ENCODE measurements around the gene EIF4E2.

Gene EIF4E2

DNA sequence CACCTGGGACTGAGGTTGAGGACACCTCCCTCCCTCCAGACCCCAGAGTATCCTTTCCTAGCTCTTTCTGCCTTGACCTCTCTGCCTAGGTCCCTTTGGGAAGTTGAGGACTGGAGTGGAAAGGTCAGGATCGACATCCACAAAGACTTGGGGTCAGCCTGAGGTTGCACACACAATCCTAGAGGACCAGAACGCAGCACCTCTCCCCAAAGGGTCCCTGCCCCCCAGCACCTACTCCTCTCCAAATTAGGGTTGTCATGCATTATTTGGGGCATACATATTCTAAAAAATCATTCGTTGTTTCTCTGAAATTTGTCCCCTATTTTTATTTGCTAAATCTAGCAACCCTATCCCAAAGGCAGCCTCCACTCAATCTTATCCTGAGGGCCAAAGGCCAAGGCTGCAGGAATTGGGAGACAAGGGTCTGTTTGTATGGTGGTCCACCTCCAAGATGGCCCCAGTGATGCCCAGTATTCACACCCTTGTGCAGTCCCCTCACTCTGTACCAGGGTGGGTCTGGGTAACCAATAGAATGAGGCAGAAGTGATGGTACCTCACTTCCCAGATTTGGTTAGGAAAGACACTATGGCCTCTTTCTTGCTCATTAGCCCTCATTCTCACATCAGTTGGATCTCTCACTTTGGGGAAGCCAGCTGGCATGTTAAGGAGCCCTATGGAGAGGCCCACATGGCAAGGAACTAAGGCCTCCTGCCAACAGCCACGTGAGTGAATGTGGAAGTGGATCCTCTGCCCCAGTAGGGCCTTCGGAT, 14.5 kb upstream of the EIF4E2 start:
- DNase-seq, result no peak

GRCh38 chr2:232537079-232537478, 13.4 kb upstream of the EIF4E2 start:
- DNase-seq, result no peak

GRCh38 chr2:232537499-232537898, 13.0 kb upstream of the EIF4E2 start:
- DNase-seq, result no peak

DNA sequence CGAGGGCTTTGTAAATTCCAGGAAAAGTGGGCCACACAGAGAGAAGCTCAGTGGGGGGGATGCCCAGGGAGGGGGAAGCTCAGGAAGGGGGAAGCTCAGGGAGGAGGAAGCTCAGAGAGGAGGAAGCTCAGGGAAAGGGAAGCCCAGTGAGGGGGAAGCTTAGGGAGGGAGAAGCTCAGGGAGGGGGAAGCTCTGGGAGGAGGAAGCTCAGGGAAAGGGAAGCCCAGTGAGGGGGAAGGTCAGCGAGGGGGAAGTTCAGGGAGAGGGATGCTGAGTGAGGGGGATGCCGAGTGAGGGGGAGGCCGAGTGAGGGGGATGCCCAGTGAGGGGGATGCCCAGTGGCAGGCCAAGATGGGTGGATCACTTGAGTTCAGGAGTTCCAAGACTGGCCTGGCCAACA, 11.8 kb upstream of the EIF4E2 start:
- no peak for DNase-seq

GRCh38 chr2:232539298-232540231, 10.9 kb upstream of the EIF4E2 start, which contains the start of gene CHRNG:
Gene CHRNG, plus strand, starts transcription at chr2:232539692. Its CDS starts 56 bp downstream, at chr2:232539748.
- DNase-seq, result no peak

GRCh38 chr2:232540441-232541041, 9.9 kb upstream of the EIF4E2 start:
- DNase-seq, result no peak

DNA sequence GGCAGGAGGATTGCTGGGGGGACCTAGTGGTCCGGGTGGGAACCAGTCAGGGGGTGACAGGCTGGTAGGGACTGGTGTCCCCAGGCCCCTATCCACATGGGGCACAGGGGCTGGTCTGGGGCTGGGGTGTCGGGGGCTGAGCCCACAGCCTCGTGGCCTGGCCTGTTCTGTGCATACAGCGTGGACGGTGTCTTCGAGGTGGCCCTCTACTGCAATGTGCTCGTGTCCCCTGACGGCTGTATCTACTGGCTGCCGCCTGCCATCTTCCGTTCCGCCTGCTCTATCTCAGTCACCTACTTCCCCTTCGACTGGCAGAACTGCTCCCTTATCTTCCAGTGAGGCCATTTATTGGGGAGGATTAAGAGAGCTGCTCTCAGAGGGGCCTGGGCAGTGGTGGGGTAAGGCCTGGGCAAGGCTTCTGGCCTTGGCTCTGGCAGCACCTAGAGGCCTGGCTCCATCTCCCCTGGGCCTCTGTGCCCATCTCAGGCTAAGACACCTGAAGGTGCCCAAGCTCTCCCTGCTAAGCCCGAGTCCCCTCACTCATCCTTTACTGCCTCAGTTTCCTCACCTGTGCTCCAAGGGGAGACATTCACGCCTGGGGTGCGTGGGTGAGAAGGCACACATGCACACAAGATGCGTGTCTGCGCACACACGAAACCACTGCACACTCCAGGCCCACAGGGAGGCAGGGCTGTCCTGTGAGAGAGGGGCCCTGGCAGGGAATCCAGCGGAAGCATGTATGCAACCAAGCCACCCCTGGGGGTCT, 9.1 kb upstream of the EIF4E2 start:
- DNase-seq, result no peak

- no peak for DNase-seq
Measured at GRCh38 chr2:232541961-232542714, 8.4 kb upstream of the EIF4E2 start.

DNA sequence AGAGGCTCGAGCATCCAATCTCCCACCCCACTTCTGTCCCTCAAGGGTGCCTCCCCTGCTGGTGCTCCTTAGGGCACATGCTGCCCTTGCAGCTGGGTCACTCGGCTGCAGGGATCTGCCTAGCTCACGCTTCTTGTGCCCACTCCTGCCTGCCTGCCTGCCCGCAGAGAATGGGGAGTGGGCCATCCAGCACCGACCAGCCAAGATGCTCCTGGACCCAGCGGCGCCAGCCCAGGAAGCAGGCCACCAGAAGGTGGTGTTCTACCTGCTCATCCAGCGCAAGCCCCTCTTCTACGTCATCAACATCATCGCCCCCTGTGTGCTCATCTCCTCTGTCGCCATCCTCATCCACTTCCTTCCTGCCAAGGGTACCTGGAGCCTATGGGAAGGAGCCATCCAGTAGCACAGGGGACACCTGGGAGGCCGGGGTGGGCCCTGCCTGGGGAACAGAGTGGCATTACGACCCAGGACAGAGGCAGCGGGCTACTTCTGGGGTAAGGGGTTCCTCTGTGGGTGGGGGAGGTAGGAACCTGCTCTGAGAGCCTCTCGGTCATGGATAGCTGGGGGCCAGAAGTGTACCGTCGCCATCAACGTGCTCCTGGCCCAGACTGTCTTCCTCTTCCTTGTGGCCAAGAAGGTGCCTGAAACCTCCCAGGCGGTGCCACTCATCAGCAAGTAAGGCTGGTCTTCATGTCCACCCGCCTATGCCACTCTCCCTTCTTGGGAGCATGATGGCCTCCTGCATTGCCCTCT, 7.6 kb upstream of the EIF4E2 start:
- DNase-seq, result no peak

DNA sequence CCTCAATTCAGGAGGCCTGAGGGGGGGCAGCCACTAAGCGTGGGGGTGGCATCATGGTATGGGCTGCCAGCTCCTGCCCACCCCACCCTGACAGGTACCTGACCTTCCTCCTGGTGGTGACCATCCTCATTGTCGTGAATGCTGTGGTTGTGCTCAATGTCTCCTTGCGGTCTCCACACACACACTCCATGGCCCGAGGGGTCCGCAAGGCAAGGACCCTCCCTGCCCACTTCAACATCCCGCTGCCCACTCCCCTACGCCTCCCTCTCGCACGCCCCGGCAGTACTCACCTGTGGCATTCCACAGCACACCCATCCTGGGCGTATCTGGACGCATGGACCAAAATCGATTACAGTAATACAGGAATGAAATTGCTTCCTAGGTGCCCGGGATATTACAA, 7.0 kb upstream of the EIF4E2 start:
- no peak for DNase-seq

- no peak for DNase-seq
Measured at GRCh38 chr2:232543928-232544631, 6.4 kb upstream of the EIF4E2 start.

- no peak for DNase-seq
Measured at GRCh38 chr2:232544674-232545073, 5.8 kb upstream of the EIF4E2 start.

GRCh38 chr2:232545511-232546375, 4.7 kb upstream of the EIF4E2 start:
- peak in 4 of 56 donors; percentile 8 to 36 (median 16) for DNase-seq

DNA sequence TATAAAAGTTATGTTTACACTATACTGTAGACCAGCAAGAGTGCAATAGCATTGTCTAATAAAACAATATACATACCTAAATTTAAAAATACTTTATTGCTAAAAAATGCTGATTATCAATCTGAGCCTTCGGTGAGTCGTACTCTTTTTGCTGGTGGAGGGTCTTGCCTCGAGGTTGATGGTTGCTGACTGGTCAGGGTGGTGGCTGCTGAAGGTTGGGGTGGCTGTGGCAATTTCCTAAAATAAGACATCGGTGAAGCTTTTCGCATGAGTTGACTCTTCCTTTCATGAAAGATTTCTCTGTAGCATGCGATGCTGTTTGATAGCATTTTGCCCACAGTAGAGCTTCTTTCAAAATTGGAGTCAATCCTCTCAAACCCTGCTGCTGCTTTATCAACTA, 2.5 kb upstream of the EIF4E2 start:
- no peak for DNase-seq

GRCh38 chr2:232549655-232550353, 685 bp upstream of the EIF4E2 start:
- no peak for DNase-seq

DNA sequence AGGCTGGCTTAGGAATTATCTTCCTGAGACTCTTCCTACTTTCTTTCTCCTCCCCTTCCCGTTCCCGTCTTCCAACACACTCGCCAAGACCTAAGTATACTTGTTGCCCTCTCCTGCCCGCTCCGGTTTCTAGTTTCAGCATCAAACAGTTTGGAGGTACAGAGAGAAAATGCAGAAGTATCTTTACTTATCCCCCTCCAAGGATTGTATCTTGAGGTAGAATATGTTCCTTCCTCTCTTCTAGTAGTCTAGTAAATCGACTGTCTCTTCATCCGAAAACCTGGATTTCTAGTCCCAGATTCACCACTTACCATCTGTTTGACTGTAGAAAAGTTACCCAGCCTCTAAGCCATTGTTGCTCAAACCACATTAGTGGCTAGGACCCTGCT, 755 bp downstream of the EIF4E2 start:
- DNase-seq, result no peak

DNA sequence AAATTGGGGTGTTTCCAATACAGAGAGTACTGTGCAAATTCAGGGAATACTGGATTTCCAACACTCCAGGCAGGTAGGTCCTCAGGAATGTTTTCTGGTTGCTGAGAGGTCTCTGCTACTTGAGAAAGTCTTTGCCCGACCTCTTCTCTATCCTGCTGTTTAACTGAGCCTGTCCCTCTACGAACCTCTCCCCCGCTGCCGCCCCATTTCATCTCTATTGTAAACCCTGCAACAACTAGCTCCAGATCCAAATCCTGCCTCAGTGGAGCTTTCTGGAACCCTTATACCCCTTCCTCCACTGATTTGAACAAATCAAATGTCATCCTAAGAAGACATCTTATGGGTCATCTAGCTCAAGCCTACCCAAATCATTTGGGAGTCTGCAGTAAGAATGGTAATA, 1.3 kb downstream of the EIF4E2 start:
- DNase-seq, result no peak
